Measurements from ENCODE around the gene SMIM38. TPM values are rescaled to one million over a fixed set of nuclear protein-coding genes. Genes with fewer than 3 reads are reported as not detected.

Gene SMIM38
- total RNA-seq, 1 donor from 2014 or later: 0.19 TPM

- no peak for DNase-seq (ENCODE audit: low spot score)
- intact Hi-C loops (cut with DNase I): no loop called here
These were observed 37.9 kb downstream of the SMIM38 start for GRCh38 chr11:69193629-69194028.

- DNase-seq (ENCODE audit: low spot score): no peak
- intact Hi-C loops (cut with DNase I): no loop called here
These were observed 38.7 kb downstream of the SMIM38 start for GRCh38 chr11:69194396-69194795.

GRCh38 chr11:69194956-69195355 lies 39.2 kb downstream of the SMIM38 start:
- intact Hi-C loops (cut with DNase I): no loop called here

GRCh38 chr11:69195824-69196782 lies 40.4 kb downstream of the SMIM38 start:
- DNase-seq (ENCODE audit: low spot score): no peak
- intact Hi-C loops (cut with DNase I): no loop called here

More at GRCh38 chr11:69194956-69195355, 39.2 kb downstream of the SMIM38 start:
- no peak for DNase-seq (ENCODE audit: low spot score)

- DNase-seq (ENCODE audit: low spot score): no peak
- intact Hi-C loops (cut with DNase I): no loop called here
These were observed 41.0 kb downstream of the SMIM38 start for GRCh38 chr11:69196783-69197169.

- peak; percentile 6 for DNase-seq (ENCODE audit: low spot score)
- intact Hi-C loops (cut with DNase I): no loop called here
These were observed 43.3 kb downstream of the SMIM38 start for GRCh38 chr11:69198891-69199582.

- intact Hi-C loops (cut with DNase I): no loop called here
- peak; percentile 19 for DNase-seq (ENCODE audit: low spot score)
These were observed 44.0 kb downstream of the SMIM38 start for GRCh38 chr11:69199583-69200315.

GRCh38 chr11:69200331-69201065 lies 44.8 kb downstream of the SMIM38 start:
- peak; percentile 73 for DNase-seq (ENCODE audit: low spot score)
- intact Hi-C loops (cut with DNase I): no loop called here

- intact Hi-C loops (cut with DNase I): no loop called here
- DNase-seq (ENCODE audit: low spot score): no peak
These were observed 45.3 kb downstream of the SMIM38 start for GRCh38 chr11:69201066-69201365.

- intact Hi-C loops (cut with DNase I): no loop called here
- DNase-seq (ENCODE audit: low spot score): peak; percentile 56
These were observed 46.1 kb downstream of the SMIM38 start for GRCh38 chr11:69201764-69202370.

- peak; percentile 71 for DNase-seq (ENCODE audit: low spot score)
- intact Hi-C loops (cut with DNase I): no loop called here
These were observed 46.9 kb downstream of the SMIM38 start for GRCh38 chr11:69202511-69203221.

- intact Hi-C loops (cut with DNase I): no loop called here
- no peak for DNase-seq (ENCODE audit: low spot score)
These were observed 47.6 kb downstream of the SMIM38 start for GRCh38 chr11:69203381-69203780.

- intact Hi-C loops (cut with DNase I): no loop called here
These were observed 48.1 kb downstream of the SMIM38 start for GRCh38 chr11:69203901-69204245.

GRCh38 chr11:69204246-69204940 lies 48.7 kb downstream of the SMIM38 start:
- DNase-seq (ENCODE audit: low spot score): peak; percentile 47
- intact Hi-C loops (cut with DNase I): no loop called here

More at GRCh38 chr11:69203901-69204245, 48.1 kb downstream of the SMIM38 start:
- peak; percentile 57 for DNase-seq (ENCODE audit: low spot score)

GRCh38 chr11:69204941-69205742 lies 49.4 kb downstream of the SMIM38 start:
- intact Hi-C loops (cut with DNase I): no loop called here
- peak; percentile 36 for DNase-seq (ENCODE audit: low spot score)
